ENCODE results near the gene ZIC1.

Gene ZIC1

GRCh38 chr3:147380977-147381376, 28.2 kb upstream of the ZIC1 start:
- DNase-seq, result no peak

DNA sequence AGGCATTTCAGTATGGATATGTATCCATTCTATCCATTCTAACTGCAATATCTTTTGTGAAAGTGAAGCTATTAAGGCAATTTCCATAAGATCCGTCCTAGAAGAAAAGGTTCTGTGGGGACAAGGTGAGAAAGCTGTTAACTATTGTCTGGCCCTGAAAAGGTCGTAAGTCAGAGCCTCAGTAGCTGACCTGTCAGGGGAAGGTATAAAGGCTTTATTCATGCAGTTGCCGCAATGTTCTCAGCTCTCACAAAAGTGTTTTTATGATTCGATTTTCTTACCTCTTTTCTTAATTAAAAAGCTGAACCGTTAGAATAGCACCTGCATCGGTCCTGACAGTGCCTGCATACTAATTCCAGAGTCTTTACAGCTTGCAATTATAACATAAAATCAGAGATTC, 27.6 kb upstream of the ZIC1 start:
- no peak for DNase-seq

DNA sequence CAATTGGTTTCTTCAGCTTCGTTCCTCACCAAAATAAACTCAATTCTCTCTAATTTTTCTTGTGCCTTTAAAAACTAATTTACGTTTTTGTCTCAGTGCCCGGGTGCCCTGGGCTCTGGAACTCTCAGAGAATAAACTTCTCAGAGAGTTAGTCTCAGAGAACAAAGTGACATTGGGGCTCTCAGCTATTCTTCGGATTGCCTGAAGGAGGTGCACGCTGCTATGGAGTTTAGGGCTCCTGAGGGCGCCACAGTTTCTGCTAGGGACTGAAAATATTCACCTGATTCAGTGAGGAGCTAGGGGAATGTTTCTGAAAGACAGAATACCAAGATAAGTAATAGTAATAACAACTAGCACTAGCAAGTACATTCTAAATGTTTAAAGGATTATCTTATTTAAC, 25.5 kb upstream of the ZIC1 start:
- peak; percentile 47 for DNase-seq

DNA sequence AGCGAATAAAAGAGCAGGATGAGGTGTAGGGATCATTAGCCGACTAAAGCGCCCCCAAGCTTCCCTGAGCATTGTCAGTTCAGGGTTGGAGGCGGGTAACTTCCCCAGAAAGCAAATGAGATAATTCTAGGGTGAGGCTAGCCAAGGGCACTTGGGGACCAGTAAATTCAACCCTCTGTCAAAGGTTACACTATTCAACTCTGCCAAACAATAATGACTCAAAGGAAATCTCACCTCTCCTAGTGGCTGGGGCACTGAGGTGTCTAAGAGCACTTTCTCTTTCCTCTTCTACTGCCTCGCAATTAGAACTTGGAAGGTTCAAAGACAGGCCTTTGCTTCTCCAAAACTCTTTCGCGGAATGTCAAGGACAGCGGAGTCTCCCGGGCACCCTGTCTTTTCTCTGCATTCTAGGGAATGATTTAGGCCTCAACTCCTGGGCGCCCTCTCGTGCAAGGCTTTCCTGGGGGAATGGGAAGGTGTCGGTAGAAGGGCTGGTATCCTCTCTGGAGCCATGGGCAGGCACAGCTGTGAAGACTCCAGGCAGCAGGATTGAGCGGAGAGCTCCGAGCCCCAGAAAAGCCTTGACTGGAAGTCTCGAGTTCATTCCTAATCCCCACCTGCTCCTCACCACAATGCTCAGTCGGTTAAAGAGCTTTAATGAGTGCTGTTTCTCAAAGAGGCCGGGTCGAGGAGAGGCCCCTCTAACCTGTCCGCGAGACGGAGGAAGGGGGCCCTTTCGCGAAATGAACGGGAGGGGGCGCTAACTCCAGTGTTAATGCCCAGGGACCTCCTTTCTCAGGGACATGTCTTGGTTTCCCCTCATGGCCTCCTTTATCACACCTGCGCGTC, 24.7 kb upstream of the ZIC1 start:
- no peak for DNase-seq

GRCh38 chr3:147385059-147386012, 23.8 kb upstream of the ZIC1 start:
- no peak for DNase-seq

DNA sequence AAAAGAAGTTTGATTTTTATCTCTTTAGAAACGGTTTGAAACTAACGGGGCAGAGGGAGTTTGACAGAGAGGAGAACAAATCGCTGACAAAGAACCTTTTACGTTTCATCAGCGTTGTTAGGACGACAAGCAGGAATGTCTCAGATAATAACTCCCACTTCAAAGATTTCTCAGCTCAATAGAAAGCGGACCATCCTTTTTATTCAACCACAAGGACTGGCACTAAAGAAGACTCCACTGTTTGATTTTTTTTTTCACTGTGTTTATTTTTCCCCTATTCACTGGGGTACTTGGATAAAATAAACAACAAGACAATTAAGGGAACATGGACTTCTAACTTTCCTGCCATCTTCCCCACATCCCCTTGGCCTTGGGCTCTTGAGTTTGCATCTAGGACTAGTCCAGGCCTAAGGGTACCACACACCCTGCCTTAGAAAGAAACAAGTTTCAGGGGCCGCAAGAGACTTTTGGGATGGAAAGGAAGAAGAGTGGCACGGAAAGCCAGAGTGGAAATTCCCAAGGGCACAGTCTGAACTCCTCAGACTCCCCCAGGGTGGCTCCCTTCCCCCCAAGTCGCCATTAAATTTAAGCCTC, 21.8 kb upstream of the ZIC1 start:
- no peak for DNase-seq

DNA sequence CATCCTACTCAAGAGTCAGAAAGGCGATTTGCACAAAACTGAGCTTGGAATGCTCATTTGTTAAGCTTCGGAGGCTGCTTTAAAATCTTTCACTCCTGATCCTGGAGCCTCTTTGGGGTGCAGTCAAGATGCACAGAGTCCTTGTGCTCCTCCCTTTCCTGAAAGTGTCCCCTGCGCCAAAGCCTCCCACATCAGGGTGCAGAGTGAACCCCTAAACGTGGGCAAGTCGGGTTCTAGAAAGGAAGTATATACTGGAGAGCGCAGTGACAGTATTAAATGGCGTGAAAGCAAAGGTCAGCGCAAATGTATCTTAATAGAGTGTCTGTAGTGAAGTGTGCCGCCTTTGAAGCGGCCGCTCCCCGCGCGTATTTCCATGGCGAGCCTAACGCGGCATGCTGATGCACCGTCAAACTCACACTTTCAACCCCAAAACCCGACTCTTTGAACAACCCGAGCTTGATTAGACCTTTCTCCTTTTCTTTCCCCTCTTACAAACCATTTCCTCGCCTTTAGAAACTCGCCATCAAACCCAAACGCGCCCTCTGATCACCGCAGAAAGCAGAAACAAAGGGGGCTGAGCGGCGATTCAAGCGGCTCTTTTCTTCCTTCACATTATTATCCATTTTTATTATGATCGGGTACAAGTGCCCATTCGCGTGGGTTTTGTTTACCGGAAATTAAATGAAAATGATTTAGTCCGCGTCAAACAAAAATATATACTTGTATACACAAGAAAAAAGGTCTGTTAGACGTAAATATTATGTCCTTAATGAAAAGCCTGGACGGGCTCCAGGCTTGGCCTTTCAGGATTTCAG, 21.1 kb upstream of the ZIC1 start:
- no peak for DNase-seq

DNA sequence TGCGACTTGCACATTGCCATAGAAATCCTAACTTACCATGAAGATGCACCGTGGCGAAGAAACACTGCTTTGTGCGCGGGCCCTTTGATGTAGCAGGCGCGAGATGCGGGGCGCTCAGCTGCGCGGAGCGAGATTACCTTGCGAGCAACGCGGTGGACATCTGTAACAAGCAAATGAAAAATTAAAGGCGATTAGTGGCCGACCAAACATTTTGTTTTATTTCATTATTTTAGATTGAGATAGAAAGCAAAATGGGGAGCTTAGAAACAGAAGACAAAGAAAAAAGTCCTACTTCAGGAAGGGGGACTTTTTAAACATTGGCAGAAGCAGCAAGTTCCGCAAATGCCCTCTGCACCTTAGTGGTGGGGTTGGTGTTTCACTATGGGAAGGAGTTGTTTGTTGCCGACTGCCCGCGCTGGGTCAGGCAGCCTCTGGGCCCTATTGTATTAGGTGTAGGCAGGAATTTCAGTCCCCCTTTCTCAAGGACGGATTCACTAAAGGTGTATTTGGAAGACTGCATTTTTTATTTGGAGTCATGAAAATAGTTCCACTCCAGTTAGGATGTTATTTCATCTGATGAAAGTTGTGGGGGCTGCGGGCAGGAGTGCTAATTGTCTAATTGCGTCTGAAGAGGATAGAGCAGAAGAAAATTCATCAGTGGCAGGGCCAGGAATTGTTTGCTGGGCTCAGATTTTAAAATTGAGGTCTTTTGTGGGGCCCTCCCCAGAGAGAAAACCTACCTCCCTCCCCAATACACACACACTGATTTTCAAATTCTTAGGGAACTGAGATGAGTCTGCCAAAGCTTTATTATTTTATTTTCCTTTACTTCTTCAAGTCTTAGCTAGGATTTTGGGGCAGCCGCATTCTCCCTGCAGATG, 20.2 kb upstream of the ZIC1 start:
- no peak for DNase-seq

DNA sequence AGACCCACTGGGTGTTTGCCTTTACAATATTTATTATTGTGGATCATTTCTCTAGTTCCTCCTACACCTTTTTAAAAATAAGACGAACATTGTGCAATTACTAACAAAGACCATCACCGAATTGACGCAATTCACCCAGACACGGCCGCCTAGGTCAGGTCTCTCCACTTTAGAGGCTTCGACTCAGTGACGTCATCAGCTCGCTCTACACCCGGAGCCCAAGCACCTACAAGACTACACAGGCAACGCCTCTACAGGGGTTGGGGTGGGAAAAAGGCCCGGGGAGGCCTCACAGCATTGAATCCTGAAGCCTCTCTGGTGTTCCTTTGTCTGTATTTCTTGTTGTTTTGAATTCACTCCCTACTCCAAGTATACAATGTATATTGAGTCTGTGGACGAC, 19.4 kb upstream of the ZIC1 start:
- no peak for DNase-seq

- no peak for DNase-seq
Observed at GRCh38 chr3:147390589-147391569, 18.3 kb upstream of the ZIC1 start.

- DNase-seq, result peak; percentile 72
Observed at GRCh38 chr3:147391781-147392624, 17.2 kb upstream of the ZIC1 start.

- no peak for DNase-seq
Observed at GRCh38 chr3:147392625-147392946, 16.6 kb upstream of the ZIC1 start.

DNA sequence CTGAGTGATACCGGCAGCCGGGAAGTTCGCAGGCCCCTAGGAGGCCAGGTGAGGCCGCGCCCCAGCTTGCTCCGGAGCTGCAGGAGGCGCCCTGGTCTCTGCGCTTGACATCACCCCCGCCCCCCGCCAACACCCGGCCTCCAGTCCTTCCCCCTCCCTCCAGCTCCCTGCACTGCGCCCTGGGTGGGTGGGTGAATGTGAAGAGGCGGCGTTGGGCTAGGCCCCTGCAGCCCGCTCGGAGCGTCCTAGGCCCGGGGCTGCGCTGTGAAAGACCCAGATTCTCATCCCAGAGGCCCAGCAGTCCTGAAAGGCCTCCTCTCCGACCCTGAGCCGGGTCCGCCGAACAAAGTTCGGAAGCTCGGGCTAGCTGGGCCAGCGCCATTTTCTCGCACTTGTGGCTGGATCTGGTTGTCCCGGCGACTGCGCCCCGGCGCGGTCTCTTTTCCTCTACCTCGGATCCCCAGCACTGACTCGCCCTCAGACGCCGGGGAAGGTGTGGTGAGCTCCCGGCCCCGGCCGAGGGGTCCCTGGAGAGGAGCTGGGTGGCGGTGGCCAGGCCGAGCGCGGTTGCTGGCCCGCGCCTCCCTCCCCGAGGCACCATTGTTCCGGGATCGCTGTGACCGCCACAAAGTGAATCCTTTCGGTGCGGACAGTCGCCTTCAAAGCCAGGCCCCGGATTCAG, 15.8 kb upstream of the ZIC1 start:
- no peak for DNase-seq

GRCh38 chr3:147393943-147394883, 15.0 kb upstream of the ZIC1 start:
- DNase-seq, result no peak

- DNase-seq, result no peak
Observed at GRCh38 chr3:147394884-147395225, 14.3 kb upstream of the ZIC1 start.

GRCh38 chr3:147395899-147396711, 13.1 kb upstream of the ZIC1 start:
- DNase-seq, result no peak

- no peak for DNase-seq
Observed at GRCh38 chr3:147396712-147397046, 12.5 kb upstream of the ZIC1 start.
